Skeletal muscle tissue (tissue), 4 donors: Measurements from ENCODE around the gene CREM. TPM values are rescaled to one million over a fixed set of nuclear protein-coding genes. Genes with fewer than 3 reads are reported as not detected.
A peak's percentile ranks its signal among the peaks of the same experiment; 100 is the strongest.

Source experiments
- H3K27ac ChIP-seq: one replicate; pipeline ENCODE4 v1.7.0; 2013; ENCODE audit warnings: mild to moderate bottlenecking, low read depth, low read length, inconsistent platforms
- H3K27me3 ChIP-seq, 3 donors: one replicate each; pipeline ENCODE4 v1.7.0; 2013; ENCODE audit warnings: low read length in 3 of 3; ENCODE audit not compliant: control insufficient read depth in 3 of 3, insufficient read depth in 3 of 3
- H3K36me3 ChIP-seq, 3 donors: one replicate each; pipeline ENCODE4 v1.7.0; 2013; ENCODE audit warnings: low read length in 3 of 3; ENCODE audit not compliant: control insufficient read depth in 3 of 3, insufficient read depth in 3 of 3
- H3K4me1 ChIP-seq, 3 donors: one replicate each; pipeline ENCODE4 v1.7.0; 2013; ENCODE audit warnings: low read length in 3 of 3, mild to moderate bottlenecking in 3 of 3; ENCODE audit not compliant: control insufficient read depth in 3 of 3, insufficient read depth in 3 of 3
- H3K4me3 ChIP-seq, 3 donors: one replicate each; pipeline ENCODE4 v1.7.0; 2013; ENCODE audit warnings: low read length in 3 of 3
- H3K9ac ChIP-seq, 3 donors: one replicate each; pipeline ENCODE4 v1.7.0; 2013; ENCODE audit warnings: low read length in 3 of 3, mild to moderate bottlenecking in 3 of 3, moderate library complexity in 2 of 3, low read depth in 1 of 3
- H3K9me3 ChIP-seq, 3 donors: one replicate each; pipeline ENCODE4 v1.7.0; 2013; ENCODE audit warnings: low read length in 3 of 3; ENCODE audit not compliant: control insufficient read depth in 3 of 3
- total RNA-seq: library from RNA; depleted of rRNA; stranded (reverse); fragments of >200 nt; gene quantifications from one replicate; pipeline ENCODE4 v1.2.3, GENCODE V29; 2014
- donor health status: Osteomylitis.

Gene CREM
- total RNA-seq, 1 donor from 2014 or later = 21.4 TPM

GRCh38 chr10:35096312-35096711 is 30.3 kb upstream of the CREM start:
- peaks cover 0 to 2% (median 0%) of the 10 kb centered on the region in 3 donors for H3K27me3 ChIP-seq
- no peak overlapping the region for H3K4me3 ChIP-seq
- no peak overlapping the region for H3K27ac ChIP-seq
- no peaks in the 10 kb centered on the region for H3K4me1 ChIP-seq
- peaks cover 0 to 3% (median 0%) of the 10 kb centered on the region in 3 donors for H3K9me3 ChIP-seq
- no peak overlapping the region for H3K9ac ChIP-seq
- H3K36me3 ChIP-seq = no peaks in the 10 kb centered on the region

GRCh38 chr10:35097510-35097909 is 29.1 kb upstream of the CREM start:
- Histone ChIP-seq H3K9me3 (peaks cover 0 to 3% (median 0%) of the 10 kb centered on the region in 3 donors), H3K4me1 (no peaks in the 10 kb centered on the region), H3K36me3 (no peaks in the 10 kb centered on the region), H3K4me3 (no peak overlapping the region), H3K9ac (no peak overlapping the region), H3K27ac (no peak overlapping the region), H3K27me3 (peaks cover 0 to 2% (median 0%) of the 10 kb centered on the region in 3 donors)

- no peak overlapping the region for H3K27ac ChIP-seq
- H3K9ac ChIP-seq = no peak overlapping the region
- H3K36me3 ChIP-seq = no peaks in the 10 kb centered on the region
- no peak overlapping the region for H3K4me3 ChIP-seq
- H3K27me3 ChIP-seq = no peaks in the 10 kb centered on the region
- H3K9me3 ChIP-seq = no peaks in the 10 kb centered on the region
- no peaks in the 10 kb centered on the region for H3K4me1 ChIP-seq
Measured at GRCh38 chr10:35103882-35104281, 22.8 kb upstream of the CREM start.

- Histone ChIP-seq H3K4me1 (no peaks in the 10 kb centered on the region), H3K27me3 (no peaks in the 10 kb centered on the region), H3K27ac (no peak overlapping the region), H3K36me3 (no peaks in the 10 kb centered on the region), H3K4me3 (no peak overlapping the region), H3K9ac (no peak overlapping the region), H3K9me3 (no peaks in the 10 kb centered on the region)
Measured at GRCh38 chr10:35112571-35112970, 14.1 kb upstream of the CREM start.

GRCh38 chr10:35119378-35119777 is 7.3 kb upstream of the CREM start:
- H3K36me3 ChIP-seq = no peaks in the 10 kb centered on the region
- no peak overlapping the region for H3K27ac ChIP-seq
- H3K4me1 ChIP-seq = no peaks in the 10 kb centered on the region
- H3K9me3 ChIP-seq = no peaks in the 10 kb centered on the region
- no peaks in the 10 kb centered on the region for H3K27me3 ChIP-seq
- H3K4me3 ChIP-seq = no peak overlapping the region
- H3K9ac ChIP-seq = no peak overlapping the region

GRCh38 chr10:35124540-35124939 is 2.1 kb upstream of the CREM start:
- Histone ChIP-seq H3K9ac (no peak overlapping the region), H3K4me3 (no peak overlapping the region), H3K4me1 (peaks cover 4 to 9% (median 6%) of the 10 kb centered on the region in 3 donors), H3K27me3 (no peaks in the 10 kb centered on the region), H3K36me3 (no peaks in the 10 kb centered on the region), H3K9me3 (no peaks in the 10 kb centered on the region), H3K27ac (no peak overlapping the region)

- H3K27ac ChIP-seq = peak overlapping the region; percentile 99
- no peaks in the 10 kb centered on the region for H3K9me3 ChIP-seq
- no peaks in the 10 kb centered on the region for H3K36me3 ChIP-seq
- no peaks in the 10 kb centered on the region for H3K27me3 ChIP-seq
- peaks cover 4 to 11% (median 9%) of the 10 kb centered on the region in 3 donors for H3K4me1 ChIP-seq
- peak overlapping the region; percentile 34 to 80 (median 66) for H3K9ac ChIP-seq
- peak overlapping the region; percentile 70 to 83 (median 80) for H3K4me3 ChIP-seq
Measured at GRCh38 chr10:35126062-35126529, 550 bp upstream of the CREM start.

GRCh38 chr10:35127289-35127891 is 744 bp downstream of the CREM start:
- peak overlapping the region; percentile 76 to 86 (median 85) for H3K4me3 ChIP-seq
- H3K9ac ChIP-seq = peak overlapping the region; percentile 91 to 98 (median 97)
- no peaks in the 10 kb centered on the region for H3K36me3 ChIP-seq
- H3K27ac ChIP-seq = peak overlapping the region; percentile 99
- H3K4me1 ChIP-seq = peaks cover 4 to 11% (median 9%) of the 10 kb centered on the region in 3 donors
- H3K27me3 ChIP-seq = no peaks in the 10 kb centered on the region
- no peaks in the 10 kb centered on the region for H3K9me3 ChIP-seq

- no peaks in the 10 kb centered on the region for H3K27me3 ChIP-seq
- H3K9ac ChIP-seq = no peak overlapping the region
- no peaks in the 10 kb centered on the region for H3K9me3 ChIP-seq
- H3K27ac ChIP-seq = no peak overlapping the region
- H3K4me3 ChIP-seq = no peak overlapping the region
- H3K4me1 ChIP-seq = peaks cover 4 to 11% (median 9%) of the 10 kb centered on the region in 3 donors
- H3K36me3 ChIP-seq = no peaks in the 10 kb centered on the region
Measured at GRCh38 chr10:35129185-35129674, 2.6 kb downstream of the CREM start.

GRCh38 chr10:35130663-35131062 is 4.0 kb downstream of the CREM start:
- Histone ChIP-seq H3K9me3 (no peaks in the 10 kb centered on the region), H3K4me3 (no peak overlapping the region), H3K9ac (no peak overlapping the region), H3K4me1 (peaks cover 4 to 11% (median 9%) of the 10 kb centered on the region in 3 donors), H3K27ac (no peak overlapping the region), H3K36me3 (no peaks in the 10 kb centered on the region), H3K27me3 (no peaks in the 10 kb centered on the region)
